SU-DHL-6 (cell line): Measurements from ENCODE around the gene INSIG2.

Experiments used
- H2AFZ ChIP-seq: fragments of 200-600 bp; sonication (generic); 2 replicates; pipeline ENCODE4 v1.6.1; 2014; ENCODE audit warnings: low read depth, mild to moderate bottlenecking, moderate library complexity, mixed read lengths, antibody characterized with exemption, low read length; ENCODE audit not compliant: severe bottlenecking
- H3F3A ChIP-seq: fragments of 200-600 bp; shearing (Covaris generic); 2 replicates; pipeline ENCODE4 v1.6.0; 2016; ENCODE audit warnings: antibody characterized with exemption, mild to moderate bottlenecking; ENCODE audit not compliant: insufficient read depth
- H3K27ac ChIP-seq: fragments of 200-600 bp; sonication (generic); 2 replicates; pipeline ENCODE4 v1.5.1; 2016; ENCODE audit warnings: low read depth, mild to moderate bottlenecking, low read length, moderate library complexity, mixed read lengths
- H3K27me3 ChIP-seq: fragments of 200-600 bp; sonication (generic), shearing (Covaris generic); 2 replicates; pipeline ENCODE4 v1.6.0; 2014; ENCODE audit warnings: mild to moderate bottlenecking, low read length
- H3K36me3 ChIP-seq: fragments of 200-600 bp; sonication (generic); 2 replicates; pipeline ENCODE4 v1.6.1; 2014; ENCODE audit warnings: mild to moderate bottlenecking, low read length, mixed read lengths
- H3K4me2 ChIP-seq: fragments of 300-600, 200-600 bp; shearing (Covaris generic), sonication (generic); 2 replicates; pipeline ENCODE4 v1.6.0; 2014; ENCODE audit warnings: low read length, low read depth, mild to moderate bottlenecking; ENCODE audit not compliant: poor library complexity, severe bottlenecking
- H3K4me3 ChIP-seq: fragments of 200-600 bp; sonication (generic); 2 replicates; pipeline ENCODE4 v1.5.1; 2014; ENCODE audit warnings: antibody characterized with exemption, low read length, mild to moderate bottlenecking, mixed read lengths; ENCODE audit not compliant: insufficient read depth, poor library complexity, severe bottlenecking
- H3K79me2 ChIP-seq: fragments of 200-600 bp; sonication (generic); 2 replicates; pipeline ENCODE4 v1.6.1; 2014; ENCODE audit warnings: mild to moderate bottlenecking, low read length, moderate library complexity; ENCODE audit not compliant: insufficient read depth
- H3K9ac ChIP-seq: fragments of 200-600 bp; sonication (generic); 2 replicates; pipeline ENCODE4 v1.7.0; 2014; ENCODE audit warnings: mild to moderate bottlenecking, low read length
- H3K9me2 ChIP-seq: fragments of 200-600 bp; sonication (generic); replicated peaks from 2 replicates; pipeline ENCODE4 v1.6.1; 2014; ENCODE audit warnings: low read length; ENCODE audit not compliant: insufficient read depth
- H3K9me3 ChIP-seq: fragments of 200-600 bp; sonication (generic); 2 replicates; pipeline ENCODE4 v1.6.1; 2014; ENCODE audit warnings: low read length, mixed read lengths; ENCODE audit not compliant: insufficient read depth
- H4K20me1 ChIP-seq: fragments of 200-600 bp; sonication (generic); 2 replicates; pipeline ENCODE4 v1.6.1; 2014; ENCODE audit warnings: low read depth, mild to moderate bottlenecking, antibody characterized with exemption, low read length, moderate library complexity, mixed read lengths
- CTCF ChIP-seq: fragments of 200-600 bp; sonication (generic); IDR thresholded peaks from one replicate; pipeline ENCODE4 v1.5.1; 2017; ENCODE audit warnings: antibody characterized with exemption, mild to moderate bottlenecking, low read length, moderate library complexity; ENCODE audit not compliant: insufficient read depth, poor library complexity, severe bottlenecking
- EZH2phosphoT487 ChIP-seq: fragments of 200-600 bp; sonication (generic), shearing (Covaris generic); conservative IDR thresholded peaks from 2 replicates; pipeline ENCODE4 v1.6.1; 2018; ENCODE audit warnings: mild to moderate bottlenecking, antibody characterized with exemption, low read length, moderate library complexity, mixed read lengths

The INSIG2 gene

GRCh38 chr2:118119761-118120400 lies 31.6 kb downstream of the INSIG2 start:
- no peaks in the 10 kb centered on the region for H3K9me3 ChIP-seq

GRCh38 chr2:118120401-118120780 lies 32.1 kb downstream of the INSIG2 start:
- Histone ChIP-seq H3K36me3 (no peaks in the 10 kb centered on the region), H2AFZ (no peak overlapping the region), H3K4me2 (no peak overlapping the region), H3K79me2 (no peaks in the 10 kb centered on the region), H3K9ac (no peak overlapping the region), H3K4me3 (no peak overlapping the region), H3K9me2 (no peaks in the 10 kb centered on the region), H3K27me3 (no peaks in the 10 kb centered on the region), H3F3A (no peaks in the 10 kb centered on the region), H4K20me1 (no peaks in the 10 kb centered on the region), H3K9me3 (no peaks in the 10 kb centered on the region), H3K27ac (no peak overlapping the region)
- no peak for TF ChIP-seq EZH2phosphoT487
- TF ChIP-seq CTCF = no peak

More at GRCh38 chr2:118119761-118120400, 31.6 kb downstream of the INSIG2 start:
- no peak overlapping the region for H3K4me3 ChIP-seq
- H4K20me1 ChIP-seq = no peaks in the 10 kb centered on the region
- no peak overlapping the region for H2AFZ ChIP-seq
- H3K9ac ChIP-seq = no peak overlapping the region
- no peaks in the 10 kb centered on the region for H3K36me3 ChIP-seq
- no peak for TF ChIP-seq EZH2phosphoT487
- no peak for TF ChIP-seq CTCF
- H3K79me2 ChIP-seq = no peaks in the 10 kb centered on the region
- H3F3A ChIP-seq = no peaks in the 10 kb centered on the region
- no peaks in the 10 kb centered on the region for H3K9me2 ChIP-seq
- no peak overlapping the region for H3K27ac ChIP-seq
- H3K27me3 ChIP-seq = no peaks in the 10 kb centered on the region
- no peak overlapping the region for H3K4me2 ChIP-seq

- Histone ChIP-seq H3K27me3 (no peaks in the 10 kb centered on the region), H3K9me2 (no peaks in the 10 kb centered on the region), H3K4me3 (no peak overlapping the region), H3K79me2 (no peaks in the 10 kb centered on the region), H3K9ac (no peak overlapping the region), H3K27ac (no peak overlapping the region), H3F3A (no peaks in the 10 kb centered on the region), H2AFZ (no peak overlapping the region), H3K9me3 (no peaks in the 10 kb centered on the region), H4K20me1 (no peaks in the 10 kb centered on the region), H3K36me3 (no peaks in the 10 kb centered on the region), H3K4me2 (no peak overlapping the region)
- TF ChIP-seq EZH2phosphoT487 (no peak), CTCF (no peak)
Observed at GRCh38 chr2:118121101-118121500, 32.8 kb downstream of the INSIG2 start.
